HG03139 (cell line): Measurements from ENCODE around the gene FEM1A.
"Not testable (repeated sequence)": the region's sequence is repeated elsewhere in the genome, so short reads cannot be mapped to it uniquely, and the experiment has no call there.

ENCODE experiments used
- ATAC-seq: cut with Tn5 transposase; IDR thresholded peaks from one replicate; pipeline ENCODE4 v1.9.1; 2021; ENCODE audit not compliant: unreplicated experiment

FEM1A gene

GRCh38 chr19:4845975-4846374 is 54.4 kb downstream of the FEM1A start:
- ATAC-seq = not testable (repeated sequence)

- ATAC-seq = no peak
These were observed 55.8 kb downstream of the FEM1A start for GRCh38 chr19:4847190-4847973.

- no peak for ATAC-seq
These were observed 57.5 kb downstream of the FEM1A start for GRCh38 chr19:4849019-4849418.
